GM23338 (cell line): ENCODE measurements around the gene OMP. TPM values are rescaled to one million over a fixed set of nuclear protein-coding genes. Genes with fewer than 3 reads are reported as not detected.

Source experiments
- ATAC-seq: fragments of 200-7000 bp; cut with Tn5 transposase; 3 replicates; pipeline ENCODE4 v1.9.1; 2020
- DNase-seq: peaks from one replicate; pipeline ENCODE4 v3.0.0-alpha.2; 2015; ENCODE audit warnings: low spot score
- H2AFZ ChIP-seq: fragments of 200-600 bp; sonication (generic); 2 replicates; pipeline ENCODE4 v1.8.0; 2016; ENCODE audit warnings: antibody characterized with exemption, mild to moderate bottlenecking, moderate library complexity
- H3F3A ChIP-seq: fragments of 200-600 bp; sonication (generic); replicated peaks from 2 replicates; pipeline ENCODE4 v1.8.0; 2017; ENCODE audit warnings: antibody characterized with exemption, mixed run types, low read depth
- H3K27ac ChIP-seq: fragments of 200-600 bp; sonication (generic); 2 replicates; pipeline ENCODE4 v1.6.1; 2016; ENCODE audit warnings: low read depth
- H3K27me3 ChIP-seq: fragments of 200-600 bp; sonication (generic); 2 replicates; pipeline ENCODE4 v1.8.0; 2016; ENCODE audit warnings: mild to moderate bottlenecking, mixed run types, moderate library complexity; ENCODE audit not compliant: insufficient read depth
- H3K36me3 ChIP-seq: fragments of 200-600 bp; sonication (generic); 2 replicates; pipeline ENCODE4 v1.8.0; 2016; ENCODE audit warnings: mild to moderate bottlenecking; ENCODE audit not compliant: insufficient read depth
- H3K4me1 ChIP-seq: fragments of 200-600 bp; sonication (generic); 2 replicates; pipeline ENCODE4 v1.8.0; 2016; ENCODE audit warnings: mild to moderate bottlenecking, moderate library complexity; ENCODE audit not compliant: insufficient read depth
- H3K4me2 ChIP-seq: fragments of 200-600 bp; sonication (generic); 2 replicates; pipeline ENCODE4 v1.7.1; 2017; ENCODE audit warnings: mixed run types
- H3K4me3 ChIP-seq: fragments of 200-600 bp; sonication (generic); 2 replicates; pipeline ENCODE4 v1.6.1; 2016; ENCODE audit warnings: mixed run types
- H3K79me2 ChIP-seq: fragments of 200-600 bp; sonication (generic); replicated peaks from 2 replicates; pipeline ENCODE4 v1.8.0; 2017; ENCODE audit warnings: mild to moderate bottlenecking; ENCODE audit not compliant: insufficient read depth
- H3K9me2 ChIP-seq: fragments of 200-600 bp; sonication (generic); 2 replicates; pipeline ENCODE4 v1.8.0; 2017; ENCODE audit not compliant: insufficient read depth
- H4K20me1 ChIP-seq: fragments of 200-600 bp; sonication (generic); replicated peaks from 2 replicates; pipeline ENCODE4 v1.8.0; 2017; ENCODE audit warnings: mild to moderate bottlenecking; ENCODE audit not compliant: insufficient read depth
- H3K27ac Mint-ChIP-seq: 2 replicates; pipeline ENCODE4 v1.8.0; 2020; ENCODE audit warnings: inconsistent platforms, mild to moderate bottlenecking, moderate library complexity, mixed read lengths
- H3K27me3 Mint-ChIP-seq: 3 replicates; pipeline ENCODE4 v1.8.0; 2022; ENCODE audit warnings: low read depth, mild to moderate bottlenecking, moderate library complexity, mixed read lengths, inconsistent platforms; ENCODE audit not compliant: insufficient read depth, poor library complexity
- H3K36me3 Mint-ChIP-seq: 3 replicates; pipeline ENCODE4 v1.8.0; 2021; ENCODE audit warnings: low read depth, mild to moderate bottlenecking, inconsistent platforms, moderate library complexity, mixed read lengths
- H3K4me1 Mint-ChIP-seq: 3 replicates; pipeline ENCODE4 v1.8.0; 2020; ENCODE audit warnings: mild to moderate bottlenecking, inconsistent platforms, mixed read lengths
- H3K4me3 Mint-ChIP-seq: 3 replicates; pipeline ENCODE4 v1.8.0; 2021; ENCODE audit warnings: moderate library complexity, mild to moderate bottlenecking, inconsistent platforms, mixed read lengths
- H3K9me3 Mint-ChIP-seq: 3 replicates; pipeline ENCODE4 v1.8.0; 2020; ENCODE audit warnings: moderate library complexity, mild to moderate bottlenecking, inconsistent platforms, mixed read lengths
- CREB1 ChIP-seq: fragments of 250-450 bp; sonication (Bioruptor Pico); IDR thresholded peaks from 2 replicates; pipeline ENCODE4 v1.5.0; 2020; ENCODE audit warnings: low read depth, mild to moderate bottlenecking, moderate library complexity
- ETS1 ChIP-seq: IDR thresholded peaks from 2 replicates; pipeline ENCODE4 v1.6.1; 2016; ENCODE audit warnings: antibody characterized with exemption
- EZH2 ChIP-seq: fragments of 200-600 bp; sonication (generic); IDR thresholded peaks from one replicate; pipeline ENCODE4 v1.8.0; 2017; ENCODE audit warnings: antibody characterized with exemption, mild to moderate bottlenecking, low read depth; ENCODE audit not compliant: unreplicated experiment
- EZH2phosphoT487 ChIP-seq: fragments of 200-600 bp; sonication (generic); IDR thresholded peaks from one replicate; pipeline ENCODE4 v1.8.1; 2018; ENCODE audit warnings: antibody characterized with exemption; ENCODE audit not compliant: unreplicated experiment
- JUNB ChIP-seq: IDR thresholded peaks from one replicate; pipeline ENCODE4 v1.6.1; 2016; ENCODE audit warnings: antibody characterized with exemption; ENCODE audit not compliant: unreplicated experiment
- NANOG ChIP-seq: IDR thresholded peaks from 2 replicates; pipeline ENCODE4 v1.6.1; 2016; ENCODE audit warnings: antibody characterized with exemption, borderline replicate concordance
- POLR2AphosphoS5 ChIP-seq: IDR thresholded peaks from 2 replicates; pipeline ENCODE4 v1.6.1; 2016; ENCODE audit warnings: antibody characterized with exemption, low read depth
- STAT1 ChIP-seq: IDR thresholded peaks from one replicate; pipeline ENCODE4 v1.6.1; 2016; ENCODE audit warnings: antibody characterized with exemption; ENCODE audit not compliant: unreplicated experiment
- ZNF114 ChIP-seq: fragments of 250-450 bp; sonication (Bioruptor Pico); IDR thresholded peaks from 2 replicates; pipeline ENCODE4 v1.5.0; 2020; ENCODE audit warnings: mild to moderate bottlenecking, moderate library complexity
- ZNF331 ChIP-seq: fragments of 250-450 bp; sonication (Bioruptor Pico); IDR thresholded peaks from 2 replicates; pipeline ENCODE4 v1.5.0; 2020; ENCODE audit warnings: low read depth, mild to moderate bottlenecking, moderate library complexity
- polyA plus RNA-seq: library from polyadenylated mRNA; unstranded; fragments of >200 nt; fragmentation: Nextera tagmentation; extraction: Ambion mirVana; gene quantifications from 2 replicates; pipeline ENCODE4 v1.2.1, GENCODE V29; 2016
- total RNA-seq: library from RNA; depleted of rRNA; stranded (reverse); fragments of >200 nt; shearing (Covaris generic); gene quantifications from 2 replicates; pipeline ENCODE4 v1.2.3, GENCODE V29; 2014
- TF ChIP-seq, protein P1 (sequence below): IDR thresholded peaks from one replicate; pipeline ENCODE4 v1.6.1; 2018; ENCODE audit warnings: antibody characterized with exemption; ENCODE audit not compliant: unreplicated experiment
- TF ChIP-seq, protein P2 (sequence below), 2 experiments: fragments of 200-600 bp in 1 of 2; sonication (generic) in 1 of 2; conservative IDR thresholded peaks; 2 replicates each; pipeline versions ENCODE4 v1.5.1 to v1.6.1; 2016 to 2017; ENCODE audit warnings: antibody characterized with exemption in 2 of 2, low read depth in 2 of 2, mild to moderate bottlenecking in 2 of 2, moderate library complexity in 1 of 2

OMP gene
- total and polyA plus RNA-seq, 2 experiments from 2014 or later, result 1.0 TPM; not detected in 1

- Histone ChIP-seq H3F3A (no peaks in the 10 kb centered on the region), H3K27ac (no peak overlapping the region), H2AFZ (no peak overlapping the region), H3K4me3 (no peak overlapping the region), H4K20me1 (no peaks in the 10 kb centered on the region; the same call in 1 of the 2 replicates), H3K36me3 (no peaks in the 10 kb centered on the region), H3K4me2 (no peak overlapping the region), H3K27me3 (no peaks in the 10 kb centered on the region), H3K79me2 (no peaks in the 10 kb centered on the region), H3K9me2 (no peaks in the 10 kb centered on the region), H3K4me1 (no peaks in the 10 kb centered on the region; the same call in 1 of the 2 replicates)
- peaks cover 5% of the 10 kb centered on the region; the same call in 1 of the 3 replicates for H3K9me3 Mint-ChIP-seq
- peaks cover 3% of the 10 kb centered on the region; the same call in 1 of the 3 replicates for H3K36me3 Mint-ChIP-seq
- H3K27ac Mint-ChIP-seq, result no peak overlapping the region
- DNase-seq (no peak), ATAC-seq (no peak)
- peaks cover 11% of the 10 kb centered on the region for H3K4me1 Mint-ChIP-seq
- H3K4me3 Mint-ChIP-seq, result no peak overlapping the region
- H3K27me3 Mint-ChIP-seq, result peaks cover 7% of the 10 kb centered on the region
- TF ChIP-seq JUNB (no peak), POLR2AphosphoS5 (no peak)
These were observed 8.4 kb upstream of the OMP start for GRCh38 chr11:77093987-77094840.

DNA sequence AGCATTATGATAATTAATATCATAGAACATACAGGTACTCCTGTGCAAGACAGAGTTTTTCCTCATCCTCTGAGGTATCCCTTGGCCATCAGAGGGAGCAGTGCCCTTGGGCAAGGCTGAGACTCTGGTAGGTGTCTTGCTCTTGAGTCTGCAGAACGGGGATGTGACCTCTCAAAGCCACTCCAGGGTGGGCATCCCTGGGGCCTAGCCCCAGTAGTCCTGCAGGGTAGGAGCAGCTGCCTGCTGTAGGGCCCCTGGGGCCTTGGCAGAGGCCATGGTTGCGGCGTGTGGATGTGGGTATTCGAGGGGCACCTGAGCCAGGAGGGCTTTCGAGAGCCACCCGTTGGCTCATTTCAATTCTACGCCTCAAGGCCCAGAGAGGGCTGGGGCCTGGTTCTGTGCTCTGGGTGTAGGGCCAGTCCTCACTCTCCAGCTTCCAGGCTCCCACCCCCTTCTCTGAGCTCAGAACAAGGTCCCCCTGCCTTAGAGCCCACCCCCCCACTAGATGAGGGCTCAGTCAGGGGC lies 7.7 kb upstream of the OMP start:
- Histone ChIP-seq H3K4me3 (no peak overlapping the region), H3F3A (no peaks in the 10 kb centered on the region), H3K27me3 (no peaks in the 10 kb centered on the region), H3K36me3 (no peaks in the 10 kb centered on the region), H3K4me2 (no peak overlapping the region), H3K9me2 (no peaks in the 10 kb centered on the region), H3K4me1 (no peaks in the 10 kb centered on the region; the same call in 1 of the 2 replicates), H3K79me2 (no peaks in the 10 kb centered on the region), H3K27ac (no peak overlapping the region), H2AFZ (no peak overlapping the region), H4K20me1 (no peaks in the 10 kb centered on the region; the same call in 1 of the 2 replicates)
- DNase-seq (no peak), ATAC-seq (no peak)
- H3K9me3 Mint-ChIP-seq, result peaks cover 9% of the 10 kb centered on the region; the same call in 2 of the 3 replicates
- H3K27ac Mint-ChIP-seq, result no peak overlapping the region
- peaks cover 3% of the 10 kb centered on the region; the same call in 1 of the 3 replicates for H3K36me3 Mint-ChIP-seq
- peaks cover 11% of the 10 kb centered on the region for H3K4me1 Mint-ChIP-seq
- no peak overlapping the region for H3K4me3 Mint-ChIP-seq
- H3K27me3 Mint-ChIP-seq, result peaks cover 7% of the 10 kb centered on the region
- TF ChIP-seq, protein P1, sequence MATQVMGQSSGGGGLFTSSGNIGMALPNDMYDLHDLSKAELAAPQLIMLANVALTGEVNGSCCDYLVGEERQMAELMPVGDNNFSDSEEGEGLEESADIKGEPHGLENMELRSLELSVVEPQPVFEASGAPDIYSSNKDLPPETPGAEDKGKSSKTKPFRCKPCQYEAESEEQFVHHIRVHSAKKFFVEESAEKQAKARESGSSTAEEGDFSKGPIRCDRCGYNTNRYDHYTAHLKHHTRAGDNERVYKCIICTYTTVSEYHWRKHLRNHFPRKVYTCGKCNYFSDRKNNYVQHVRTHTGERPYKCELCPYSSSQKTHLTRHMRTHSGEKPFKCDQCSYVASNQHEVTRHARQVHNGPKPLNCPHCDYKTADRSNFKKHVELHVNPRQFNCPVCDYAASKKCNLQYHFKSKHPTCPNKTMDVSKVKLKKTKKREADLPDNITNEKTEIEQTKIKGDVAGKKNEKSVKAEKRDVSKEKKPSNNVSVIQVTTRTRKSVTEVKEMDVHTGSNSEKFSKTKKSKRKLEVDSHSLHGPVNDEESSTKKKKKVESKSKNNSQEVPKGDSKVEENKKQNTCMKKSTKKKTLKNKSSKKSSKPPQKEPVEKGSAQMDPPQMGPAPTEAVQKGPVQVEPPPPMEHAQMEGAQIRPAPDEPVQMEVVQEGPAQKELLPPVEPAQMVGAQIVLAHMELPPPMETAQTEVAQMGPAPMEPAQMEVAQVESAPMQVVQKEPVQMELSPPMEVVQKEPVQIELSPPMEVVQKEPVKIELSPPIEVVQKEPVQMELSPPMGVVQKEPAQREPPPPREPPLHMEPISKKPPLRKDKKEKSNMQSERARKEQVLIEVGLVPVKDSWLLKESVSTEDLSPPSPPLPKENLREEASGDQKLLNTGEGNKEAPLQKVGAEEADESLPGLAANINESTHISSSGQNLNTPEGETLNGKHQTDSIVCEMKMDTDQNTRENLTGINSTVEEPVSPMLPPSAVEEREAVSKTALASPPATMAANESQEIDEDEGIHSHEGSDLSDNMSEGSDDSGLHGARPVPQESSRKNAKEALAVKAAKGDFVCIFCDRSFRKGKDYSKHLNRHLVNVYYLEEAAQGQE, result no peak
- TF ChIP-seq CREB1, result no peak
- no peak for TF ChIP-seq EZH2phosphoT487
- TF ChIP-seq ZNF114 (CRISPR knock-in tag), result no peak
- TF ChIP-seq ETS1, result no peak
- TF ChIP-seq ZNF331 (CRISPR knock-in tag), result no peak
- TF ChIP-seq NANOG, result no peak
- no peak for TF ChIP-seq POLR2AphosphoS5
- TF ChIP-seq STAT1, result no peak
- TF ChIP-seq JUNB, result no peak
- TF ChIP-seq, protein P2, sequence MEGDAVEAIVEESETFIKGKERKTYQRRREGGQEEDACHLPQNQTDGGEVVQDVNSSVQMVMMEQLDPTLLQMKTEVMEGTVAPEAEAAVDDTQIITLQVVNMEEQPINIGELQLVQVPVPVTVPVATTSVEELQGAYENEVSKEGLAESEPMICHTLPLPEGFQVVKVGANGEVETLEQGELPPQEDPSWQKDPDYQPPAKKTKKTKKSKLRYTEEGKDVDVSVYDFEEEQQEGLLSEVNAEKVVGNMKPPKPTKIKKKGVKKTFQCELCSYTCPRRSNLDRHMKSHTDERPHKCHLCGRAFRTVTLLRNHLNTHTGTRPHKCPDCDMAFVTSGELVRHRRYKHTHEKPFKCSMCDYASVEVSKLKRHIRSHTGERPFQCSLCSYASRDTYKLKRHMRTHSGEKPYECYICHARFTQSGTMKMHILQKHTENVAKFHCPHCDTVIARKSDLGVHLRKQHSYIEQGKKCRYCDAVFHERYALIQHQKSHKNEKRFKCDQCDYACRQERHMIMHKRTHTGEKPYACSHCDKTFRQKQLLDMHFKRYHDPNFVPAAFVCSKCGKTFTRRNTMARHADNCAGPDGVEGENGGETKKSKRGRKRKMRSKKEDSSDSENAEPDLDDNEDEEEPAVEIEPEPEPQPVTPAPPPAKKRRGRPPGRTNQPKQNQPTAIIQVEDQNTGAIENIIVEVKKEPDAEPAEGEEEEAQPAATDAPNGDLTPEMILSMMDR (conservative IDR thresholded peaks at IDR 0.05; ENCODE audit: low read depth in 2 of 2), result no peak; a peak in 1 of 4 replicates
- TF ChIP-seq EZH2, result no peak
